HepG2 (cell line): Measurements from ENCODE around the gene ABCC12. TPM values are rescaled to one million over a fixed set of nuclear protein-coding genes. Genes with fewer than 3 reads are reported as not detected.

ENCODE experiments used
- ATAC-seq: fragments of 200-7000 bp; cut with Tn5 transposase; 3 replicates; pipeline ENCODE4 v1.9.1; 2020; ENCODE audit warnings: mild to moderate bottlenecking, moderate library complexity
- BruUV-seq: library from RNA; stranded (reverse); fragments of 400-500 nt; replicated peaks from 2 replicates; lab custom pipeline; 2021; lab: Mats Ljungman, UMichigan
- CTCF ChIA-PET: fragments of 300-600 bp; formaldehyde crosslinking; extraction: SDS; loops from one replicate; lab custom pipeline; 2021; ENCODE audit warnings: low total read pairs, inconsistent platforms, low intra/inter-chr PET ratio; lab: Yijun Ruan, JAX
- POLR2A ChIA-PET: fragments of 350-600 bp; sonication (Branson Sonifier 250); formaldehyde crosslinking; loops from one replicate; lab custom pipeline; 2020; ENCODE audit warnings: antibody characterized with exemption, inconsistent platforms; lab: Yijun Ruan, JAX
- DNase-seq: peaks from one replicate; pipeline ENCODE4 v3.0.0-alpha.2; 2015; ENCODE audit warnings: low spot score
- FAIRE-seq: peaks from 3 replicates; lab custom pipeline; 2011; peaks lifted over from hg19 to GRCh38; lab: Jason Lieb, UNC
- H2AFZ ChIP-seq: one replicate; pipeline ENCODE4 v1.6.1; 2011; ENCODE audit warnings: low read length, inconsistent platforms
- H3K27ac ChIP-seq: fragments of 300-600 bp; 3 replicates; pipeline ENCODE4 v1.8.0; 2011; ENCODE audit warnings: mixed run types, mild to moderate bottlenecking, mixed read lengths, low read length, inconsistent platforms; ENCODE audit not compliant: insufficient read depth; ENCODE audit errors: extremely low read length
- H3K27me3 ChIP-seq, 2 experiments: fragments of 200-600 bp in 1 of 2; 2 replicates in 1 of 2; 3 replicates in 1 of 2; pipeline versions ENCODE4 v1.6.0 to v1.8.0; 2011; ENCODE audit warnings: low read length in 2 of 2, mild to moderate bottlenecking in 2 of 2, moderate library complexity in 2 of 2, inconsistent platforms in 1 of 2; ENCODE audit not compliant: insufficient read depth in 2 of 2, control insufficient read depth in 1 of 2
- H3K36me3 ChIP-seq, 2 experiments: fragments of 200-600 bp in 1 of 2; replicated peaks in 1 of 2; 2 replicates in 1 of 2; 3 replicates in 1 of 2; pipeline versions ENCODE4 v1.5.1 to v1.8.0; 2011; ENCODE audit warnings: low read length in 2 of 2, inconsistent platforms in 1 of 2; ENCODE audit not compliant: insufficient read depth in 2 of 2, control insufficient read depth in 1 of 2
- H3K4me1 ChIP-seq: 2 replicates; pipeline ENCODE4 v1.5.1; 2012; ENCODE audit warnings: low read length, inconsistent platforms; ENCODE audit not compliant: insufficient read depth
- H3K4me2 ChIP-seq: 2 replicates; pipeline ENCODE4 v1.6.0; 2011; ENCODE audit warnings: low read depth, low read length, inconsistent platforms
- H3K4me3 ChIP-seq, 3 experiments: fragments of 200-600 bp in 1 of 3; sonication (generic), shearing (Covaris generic) in 1 of 3; replicated peaks in 1 of 3; 2 replicates each; pipeline ENCODE4 v1.5.1; 2011 to 2016; ENCODE audit warnings: low read length in 3 of 3, inconsistent platforms in 2 of 3, low read depth in 2 of 3, mild to moderate bottlenecking in 2 of 3, control low read depth in 1 of 3, mixed read lengths in 1 of 3; ENCODE audit not compliant: insufficient read depth in 1 of 3
- H3K79me2 ChIP-seq: one replicate; pipeline ENCODE4 v1.6.1; 2011; ENCODE audit warnings: low read length, inconsistent platforms; ENCODE audit not compliant: insufficient read depth
- H3K9ac ChIP-seq: 2 replicates; pipeline ENCODE4 v1.6.0; 2011; ENCODE audit warnings: mild to moderate bottlenecking, low read depth, low read length, inconsistent platforms; ENCODE audit not compliant: insufficient read depth
- H3K9me3 ChIP-seq: 2 replicates; pipeline ENCODE4 v1.5.1; 2012; ENCODE audit warnings: mild to moderate bottlenecking, low read length
- H4K20me1 ChIP-seq: 2 replicates; pipeline ENCODE4 v1.6.0; 2011; ENCODE audit warnings: inconsistent platforms, mild to moderate bottlenecking, low read length, moderate library complexity; ENCODE audit not compliant: insufficient read depth
- CEBPG ChIP-seq: IDR thresholded peaks from 2 replicates; pipeline ENCODE4 v1.6.1; 2016
- FOXA1 ChIP-seq, 2 experiments: fragments of 450-650 bp in 1 of 2; sonication (generic) in 1 of 2; formaldehyde crosslinking in 1 of 2; IDR thresholded peaks; 2 replicates each; pipeline versions ENCODE4 v1.4.0 to v1.6.1; 2016 to 2020; ENCODE audit warnings: missing genetic modification reagents in 1 of 2
- HOXA3 ChIP-seq: sonication (generic); formaldehyde crosslinking; IDR thresholded peaks from 2 replicates; pipeline ENCODE4 v1.5.0; 2020; ENCODE audit warnings: missing genetic modification reagents
- HOXA9 ChIP-seq: sonication (generic); formaldehyde crosslinking; IDR thresholded peaks from 2 replicates; pipeline ENCODE4 v1.8.1; 2022; ENCODE audit warnings: missing genetic modification reagents, mild to moderate bottlenecking, moderate library complexity, borderline replicate concordance
- KDM1A ChIP-seq: IDR thresholded peaks from 2 replicates; pipeline ENCODE4 v1.6.1; 2016; ENCODE audit warnings: missing compliant biosample characterization
- SALL1 ChIP-seq: sonication (generic); formaldehyde crosslinking; IDR thresholded peaks from 2 replicates; pipeline ENCODE4 v1.8.0; 2022; ENCODE audit warnings: mild to moderate bottlenecking, missing genetic modification reagents
- ZNF446 ChIP-seq: sonication (generic); formaldehyde crosslinking; IDR thresholded peaks from 2 replicates; pipeline ENCODE4 v1.5.0; 2020; ENCODE audit warnings: mild to moderate bottlenecking, missing genetic modification reagents
- WGBS: methylation state at CpG from one replicate; pipeline ENCODE4 v1.1.6; 2017; ENCODE audit warnings: low lambda C conversion rate; 5-methylcytosine and 5-hydroxymethylcytosine counted together
- in situ Hi-C: cut with HindIII; loops from 2 replicates; pipeline ENCODE4 v1.10.0; 2017; ENCODE audit warnings: low pct_unique_long_range_greater_than_20kb; ENCODE audit not compliant: extremely low pct_ligation_motif_present
- intact Hi-C: fragments of 100-400 bp; cut with micrococcal nuclease; formaldehyde crosslinking; loops from one replicate; pipeline ENCODE4 v1.10.0; 2022; ENCODE audit not compliant: unreplicated experiment
- polyA plus RNA-seq, 8 experiments: library from polyadenylated mRNA; depleted of rRNA in 3 of 8; stranded (reverse) in 7 of 8; unstranded in 1 of 8; fragments of >200 nt; fragmentation: Illumina TruSeq in 4 of 8; extraction: Trizol in 4 of 8; gene quantifications; 2 replicates each; pipeline versions ENCODE4 v1.2.1 to v1.2.3, GENCODE V29; 2011 to 2016; ENCODE audit warnings: low read depth in 4 of 8, missing spikeins in 1 of 8, mixed read lengths in 1 of 8; ENCODE audit not compliant: insufficient read depth in 1 of 8
- total RNA-seq, 5 experiments: library from RNA; depleted of rRNA; stranded (reverse); fragments of >200 nt; fragmentation: Illumina TruSeq; extraction: Trizol; gene quantifications; 2 replicates each; pipeline ENCODE4 v1.2.3, GENCODE V29; 2016; ENCODE audit warnings: low read depth in 1 of 5
- TF ChIP-seq, protein P1 (sequence below): sonication (generic); formaldehyde crosslinking; IDR thresholded peaks from 2 replicates; pipeline ENCODE4 v1.8.0; 2022; ENCODE audit warnings: mild to moderate bottlenecking, missing genetic modification reagents; ENCODE audit not compliant: insufficient replicate concordance
- TF ChIP-seq, protein P2 (sequence below): sonication (generic); formaldehyde crosslinking; IDR thresholded peaks from 2 replicates; pipeline ENCODE4 v1.4.0; 2020; ENCODE audit warnings: missing genetic modification reagents, mild to moderate bottlenecking, borderline replicate concordance
- TF ChIP-seq, protein P3 (sequence below): sonication (generic); formaldehyde crosslinking; IDR thresholded peaks from 2 replicates; pipeline ENCODE4 v1.4.0; 2020; ENCODE audit warnings: mild to moderate bottlenecking, missing genetic modification reagents
- TF ChIP-seq, protein P4 (sequence below): IDR thresholded peaks from 2 replicates; pipeline ENCODE4 v1.6.1; 2016
- TF ChIP-seq, protein P5 (sequence below): fragments of 450-650 bp; IDR thresholded peaks from 2 replicates; pipeline ENCODE4 v1.6.1; 2016
- TF ChIP-seq, protein P6 (sequence below): sonication (generic); formaldehyde crosslinking; IDR thresholded peaks from 2 replicates; pipeline ENCODE4 v1.5.0; 2020; ENCODE audit warnings: missing genetic modification reagents

Gene ABCC12
- total and polyA plus RNA-seq, 2 of the 13 experiments (the other 11 are each of a cell fraction or from before 2014, with no cell fraction given): not detected

DNA sequence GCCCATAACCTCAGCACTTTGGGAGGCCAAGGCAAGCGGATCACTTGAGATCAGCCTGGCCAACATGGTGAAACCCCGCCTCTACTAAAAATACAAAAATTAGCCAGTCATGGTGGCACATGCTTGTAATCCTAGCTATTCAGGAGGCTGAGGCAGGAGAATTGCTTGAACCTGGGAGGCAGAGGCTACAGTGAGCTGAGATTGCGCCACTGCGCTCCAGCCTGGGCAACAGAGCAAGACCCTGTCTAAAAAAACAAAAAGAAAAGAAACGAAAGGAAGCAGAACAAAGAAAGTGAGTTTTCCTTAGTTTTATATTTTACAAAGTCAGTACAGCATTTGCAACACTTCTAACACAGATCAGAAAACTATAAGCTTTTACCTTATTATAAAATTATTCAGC, 10.8 kb upstream of the ABCC12 start (continued):
- TF ChIP-seq, protein P1, sequence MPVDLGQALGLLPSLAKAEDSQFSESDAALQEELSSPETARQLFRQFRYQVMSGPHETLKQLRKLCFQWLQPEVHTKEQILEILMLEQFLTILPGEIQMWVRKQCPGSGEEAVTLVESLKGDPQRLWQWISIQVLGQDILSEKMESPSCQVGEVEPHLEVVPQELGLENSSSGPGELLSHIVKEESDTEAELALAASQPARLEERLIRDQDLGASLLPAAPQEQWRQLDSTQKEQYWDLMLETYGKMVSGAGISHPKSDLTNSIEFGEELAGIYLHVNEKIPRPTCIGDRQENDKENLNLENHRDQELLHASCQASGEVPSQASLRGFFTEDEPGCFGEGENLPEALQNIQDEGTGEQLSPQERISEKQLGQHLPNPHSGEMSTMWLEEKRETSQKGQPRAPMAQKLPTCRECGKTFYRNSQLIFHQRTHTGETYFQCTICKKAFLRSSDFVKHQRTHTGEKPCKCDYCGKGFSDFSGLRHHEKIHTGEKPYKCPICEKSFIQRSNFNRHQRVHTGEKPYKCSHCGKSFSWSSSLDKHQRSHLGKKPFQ (CRISPR knock-in tag): peak; percentile 34
- 0 out of 2 replicates have a peak, but pooled peaks have one; percentile 12 for TF ChIP-seq CEBPG (CRISPR knock-in tag)
- TF ChIP-seq, protein P2, sequence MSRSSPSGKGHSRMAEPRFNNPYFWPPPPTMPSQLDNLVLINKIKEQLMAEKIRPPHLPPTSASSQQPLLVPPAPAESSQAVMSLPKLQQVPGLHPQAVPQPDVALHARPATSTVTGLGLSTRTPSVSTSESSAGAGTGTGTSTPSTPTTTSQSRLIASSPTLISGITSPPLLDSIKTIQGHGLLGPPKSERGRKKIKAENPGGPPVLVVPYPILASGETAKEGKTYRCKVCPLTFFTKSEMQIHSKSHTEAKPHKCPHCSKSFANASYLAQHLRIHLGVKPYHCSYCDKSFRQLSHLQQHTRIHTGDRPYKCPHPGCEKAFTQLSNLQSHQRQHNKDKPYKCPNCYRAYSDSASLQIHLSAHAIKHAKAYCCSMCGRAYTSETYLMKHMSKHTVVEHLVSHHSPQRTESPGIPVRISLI (CRISPR knock-in tag): 0 out of 2 replicates have a peak, but pooled peaks have one; percentile 2

DNA sequence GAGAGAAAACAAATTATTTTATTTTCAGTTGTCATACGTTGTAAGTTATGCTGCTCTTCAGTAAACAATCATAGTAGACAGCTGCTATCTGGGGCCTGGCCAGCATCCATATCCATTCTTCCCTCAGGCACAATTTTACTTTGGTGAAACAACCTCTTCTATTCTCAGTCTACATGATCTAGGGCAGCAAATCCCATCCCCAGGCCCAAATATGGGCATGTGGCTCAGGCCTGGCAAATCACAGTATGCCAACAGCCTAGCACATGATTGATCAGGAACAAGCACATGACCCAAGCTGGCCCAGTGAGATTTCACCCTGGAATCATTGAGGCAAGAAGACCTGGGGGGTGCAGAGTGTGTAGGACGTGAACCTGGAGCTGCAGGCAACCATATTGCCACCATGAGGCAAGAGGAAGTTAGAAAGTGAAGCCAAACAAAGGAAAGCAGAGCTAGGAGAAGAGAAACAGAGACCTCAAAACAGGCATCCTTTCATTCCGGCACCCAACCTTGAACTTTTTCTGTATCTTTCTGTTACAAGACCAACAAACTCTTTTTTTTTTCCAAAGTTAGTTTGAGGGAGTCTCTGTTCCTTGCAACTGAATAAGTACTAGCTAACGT, 10.3 kb upstream of the ABCC12 start:
- peak; percentile 69 for DNase-seq
- no peaks in the 10 kb centered on the region for H3K79me2 ChIP-seq
- H3K9ac ChIP-seq: no peak overlapping the region
- intact Hi-C loops (loop anchor here (1.0 to 2.0 kb wide), 5 partner anchors 39 to 1218 kb away; partner anchors contain the start of gene NETO2), in situ Hi-C loops (loop anchor here (10.0 kb wide), 1 partner anchor 1221 kb away; no protein-coding TSS in a partner anchor)
- 30% methylated on average over 4 of the region's 4 CpGs for WGBS
- peak overlapping the region; percentile 96 for H3K4me2 ChIP-seq
- H3K36me3 ChIP-seq: no peaks in the 10 kb centered on the region
- H3K4me1 ChIP-seq: peaks cover 36% of the 10 kb centered on the region
- peak; percentile 46 for ATAC-seq
- peak overlapping the region; percentile 48 for H3K27ac ChIP-seq
- peak overlapping the region; percentile 51 for H2AFZ ChIP-seq
- CTCF ChIA-PET: interaction anchor here (1.1 to 2.3 kb wide), 5 partner anchors 10 to 1218 kb away, joined by 3 to 21 read pairs (median 9); partner anchors contain the start of genes ABCC12 and NETO2
- FAIRE-seq: no peak
- H4K20me1 ChIP-seq: no peaks in the 10 kb centered on the region
- POLR2A ChIA-PET: interaction anchor here (0.8 to 3.1 kb wide), 4 partner anchors 38 to 1333 kb away, joined by 3 to 26 read pairs (median 12); no protein-coding TSS in a partner anchor
- no peaks in the 10 kb centered on the region for H3K9me3 ChIP-seq
- H3K27me3 ChIP-seq: no peaks in the 10 kb centered on the region
- BruUV-seq: no TSS peak
- H3K4me3 ChIP-seq: peak overlapping the region in 1 of 3 experiments; percentile 68; a peak in 1 of 6 replicates
- TF ChIP-seq, protein P3, sequence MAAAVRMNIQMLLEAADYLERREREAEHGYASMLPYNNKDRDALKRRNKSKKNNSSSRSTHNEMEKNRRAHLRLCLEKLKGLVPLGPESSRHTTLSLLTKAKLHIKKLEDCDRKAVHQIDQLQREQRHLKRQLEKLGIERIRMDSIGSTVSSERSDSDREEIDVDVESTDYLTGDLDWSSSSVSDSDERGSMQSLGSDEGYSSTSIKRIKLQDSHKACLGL: no peak
- TF ChIP-seq FOXA1 (IDR thresholded peaks at IDR 0.05) (no peak), FOXA1 (CRISPR knock-in tag; IDR thresholded peaks at IDR 0.05) (peak; percentile 16; the same call in 1 of the 2 replicates), HOXA3 (CRISPR knock-in tag) (peak; percentile 53), SALL1 (peak; percentile 37), HOXA9 (CRISPR knock-in tag) (no peak), KDM1A (CRISPR knock-in tag) (0 out of 2 replicates have a peak, but pooled peaks have one; percentile 11), ZNF446 (CRISPR knock-in tag) (0 out of 2 replicates have a peak, but pooled peaks have one; percentile 80)
- TF ChIP-seq, protein P4, sequence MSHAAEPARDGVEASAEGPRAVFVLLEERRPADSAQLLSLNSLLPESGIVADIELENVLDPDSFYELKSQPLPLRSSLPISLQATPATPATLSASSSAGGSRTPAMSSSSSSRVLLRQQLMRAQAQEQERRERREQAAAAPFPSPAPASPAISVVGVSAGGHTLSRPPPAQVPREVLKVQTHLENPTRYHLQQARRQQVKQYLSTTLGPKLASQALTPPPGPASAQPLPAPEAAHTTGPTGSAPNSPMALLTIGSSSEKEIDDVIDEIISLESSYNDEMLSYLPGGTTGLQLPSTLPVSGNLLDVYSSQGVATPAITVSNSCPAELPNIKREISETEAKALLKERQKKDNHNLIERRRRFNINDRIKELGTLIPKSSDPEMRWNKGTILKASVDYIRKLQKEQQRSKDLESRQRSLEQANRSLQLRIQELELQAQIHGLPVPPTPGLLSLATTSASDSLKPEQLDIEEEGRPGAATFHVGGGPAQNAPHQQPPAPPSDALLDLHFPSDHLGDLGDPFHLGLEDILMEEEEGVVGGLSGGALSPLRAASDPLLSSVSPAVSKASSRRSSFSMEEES (CRISPR knock-in tag): peak; percentile 38; the same call in 1 of the 2 replicates
- TF ChIP-seq, protein P5, sequence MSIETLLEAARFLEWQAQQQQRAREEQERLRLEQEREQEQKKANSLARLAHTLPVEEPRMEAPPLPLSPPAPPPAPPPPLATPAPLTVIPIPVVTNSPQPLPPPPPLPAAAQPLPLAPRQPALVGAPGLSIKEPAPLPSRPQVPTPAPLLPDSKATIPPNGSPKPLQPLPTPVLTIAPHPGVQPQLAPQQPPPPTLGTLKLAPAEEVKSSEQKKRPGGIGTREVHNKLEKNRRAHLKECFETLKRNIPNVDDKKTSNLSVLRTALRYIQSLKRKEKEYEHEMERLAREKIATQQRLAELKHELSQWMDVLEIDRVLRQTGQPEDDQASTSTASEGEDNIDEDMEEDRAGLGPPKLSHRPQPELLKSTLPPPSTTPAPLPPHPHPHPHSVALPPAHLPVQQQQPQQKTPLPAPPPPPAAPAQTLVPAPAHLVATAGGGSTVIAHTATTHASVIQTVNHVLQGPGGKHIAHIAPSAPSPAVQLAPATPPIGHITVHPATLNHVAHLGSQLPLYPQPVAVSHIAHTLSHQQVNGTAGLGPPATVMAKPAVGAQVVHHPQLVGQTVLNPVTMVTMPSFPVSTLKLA: peak; percentile 36
- TF ChIP-seq, protein P6, sequence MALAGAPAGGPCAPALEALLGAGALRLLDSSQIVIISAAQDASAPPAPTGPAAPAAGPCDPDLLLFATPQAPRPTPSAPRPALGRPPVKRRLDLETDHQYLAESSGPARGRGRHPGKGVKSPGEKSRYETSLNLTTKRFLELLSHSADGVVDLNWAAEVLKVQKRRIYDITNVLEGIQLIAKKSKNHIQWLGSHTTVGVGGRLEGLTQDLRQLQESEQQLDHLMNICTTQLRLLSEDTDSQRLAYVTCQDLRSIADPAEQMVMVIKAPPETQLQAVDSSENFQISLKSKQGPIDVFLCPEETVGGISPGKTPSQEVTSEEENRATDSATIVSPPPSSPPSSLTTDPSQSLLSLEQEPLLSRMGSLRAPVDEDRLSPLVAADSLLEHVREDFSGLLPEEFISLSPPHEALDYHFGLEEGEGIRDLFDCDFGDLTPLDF (CRISPR knock-in tag): no peak
